Activated naive CD4-positive, alpha-beta T cell (primary cell): ENCODE data around the gene RGS7.
"Not testable (repeated sequence)": the region's sequence is repeated elsewhere in the genome, so short reads cannot be mapped to it uniquely, and the experiment has no call there.

Experiments used
- DNase-seq, 4 experiments: peaks; one replicate each; lab custom pipeline; 2025; lab: John Stamatoyannopoulos, UW

Gene RGS7

GRCh38 chr1:241212628-241213027, 144.4 kb downstream of the RGS7 start:
- no peak for DNase-seq

GRCh38 chr1:241208910-241209379, 148.1 kb downstream of the RGS7 start:
- no peak for DNase-seq

- DNase-seq = no peak
These were observed 153.2 kb downstream of the RGS7 start for GRCh38 chr1:241203817-241204216.

GRCh38 chr1:241202401-241202800, 154.6 kb downstream of the RGS7 start:
- no peak for DNase-seq

- DNase-seq = no peak
These were observed 170.3 kb downstream of the RGS7 start for GRCh38 chr1:241186716-241187115.

GRCh38 chr1:241181971-241182370, 175.0 kb downstream of the RGS7 start:
- DNase-seq = no peak

- no peak for DNase-seq
These were observed 175.5 kb downstream of the RGS7 start for GRCh38 chr1:241181471-241181870.

GRCh38 chr1:241180569-241180968, 176.4 kb downstream of the RGS7 start:
- no peak for DNase-seq

GRCh38 chr1:241177660-241178059, 179.3 kb downstream of the RGS7 start:
- no peak for DNase-seq

GRCh38 chr1:241172486-241172885, 184.5 kb downstream of the RGS7 start:
- DNase-seq = no peak

GRCh38 chr1:241171991-241172390, 185.0 kb downstream of the RGS7 start:
- DNase-seq = no peak

- DNase-seq = no peak
These were observed 189.8 kb downstream of the RGS7 start for GRCh38 chr1:241167121-241167630.

- DNase-seq = no peak
These were observed 190.4 kb downstream of the RGS7 start for GRCh38 chr1:241166625-241167024.

GRCh38 chr1:241165256-241165655, 191.7 kb downstream of the RGS7 start:
- not testable (repeated sequence) for DNase-seq

GRCh38 chr1:241163363-241163762, 193.6 kb downstream of the RGS7 start:
- DNase-seq = no peak

GRCh38 chr1:241161188-241161689, 195.8 kb downstream of the RGS7 start:
- no peak for DNase-seq

- DNase-seq = no peak
These were observed 199.6 kb downstream of the RGS7 start for GRCh38 chr1:241157435-241157834.

- no peak for DNase-seq
These were observed 200.6 kb downstream of the RGS7 start for GRCh38 chr1:241156231-241156965.

GRCh38 chr1:241145881-241146280, 211.1 kb downstream of the RGS7 start:
- no peak for DNase-seq

- no peak for DNase-seq
These were observed 213.1 kb downstream of the RGS7 start for GRCh38 chr1:241143765-241144442.

- no peak for DNase-seq
These were observed 214.5 kb downstream of the RGS7 start for GRCh38 chr1:241142493-241142892.

GRCh38 chr1:241141646-241142045, 215.4 kb downstream of the RGS7 start:
- not testable (repeated sequence) for DNase-seq

GRCh38 chr1:241140670-241141069, 216.3 kb downstream of the RGS7 start:
- no peak for DNase-seq
